Activated CD8-positive, alpha-beta memory T cell treated with anti-CD3 and anti-CD28 coated beads, Interleukin-2, amount 50 U/mL, for 4 hours (primary cell): ENCODE data around the gene ZNF107.
A peak's percentile ranks its signal among the peaks of the same experiment; 100 is the strongest.

Experiments used
- DNase-seq: peaks from one replicate; pipeline ENCODE4 v3.0.0-alpha.2; 2020

The ZNF107 gene

GRCh38 chr7:64665980-64666662, at the start of gene ZNF107:
TSS of gene ZNF107 (plus strand) at chr7:64666133. CDS start at chr7:64666283, 150 bp downstream.
- DNase-seq: peak; percentile 79

GRCh38 chr7:64618785-64619456, 47.0 kb upstream of the ZNF107 start:
- no peak for DNase-seq

- no peak for DNase-seq
Observed at GRCh38 chr7:64619705-64620104, 46.2 kb upstream of the ZNF107 start.

- no peak for DNase-seq
Observed at GRCh38 chr7:64621656-64622055, 44.3 kb upstream of the ZNF107 start.

GRCh38 chr7:64625114-64626082, 40.5 kb upstream of the ZNF107 start:
- no peak for DNase-seq

- no peak for DNase-seq
Observed at GRCh38 chr7:64626083-64626469, 39.9 kb upstream of the ZNF107 start.

- DNase-seq: no peak
Observed at GRCh38 chr7:64626557-64626956, 39.4 kb upstream of the ZNF107 start.

GRCh38 chr7:64628192-64628591, 37.7 kb upstream of the ZNF107 start:
- no peak for DNase-seq

- DNase-seq: no peak
Observed at GRCh38 chr7:64628721-64629120, 37.2 kb upstream of the ZNF107 start.

- DNase-seq: no peak
Observed at GRCh38 chr7:64630496-64630895, 35.4 kb upstream of the ZNF107 start.

GRCh38 chr7:64632029-64632428, 33.9 kb upstream of the ZNF107 start:
- DNase-seq: no peak

GRCh38 chr7:64633401-64633800, 32.5 kb upstream of the ZNF107 start:
- no peak for DNase-seq

GRCh38 chr7:64634406-64635062, 31.4 kb upstream of the ZNF107 start:
- DNase-seq: no peak

GRCh38 chr7:64636386-64636785, 29.5 kb upstream of the ZNF107 start:
- peak; percentile 15 for DNase-seq

- no peak for DNase-seq
Observed at GRCh38 chr7:64637521-64638445, 28.1 kb upstream of the ZNF107 start.

- DNase-seq: no peak
Observed at GRCh38 chr7:64638822-64639221, 27.1 kb upstream of the ZNF107 start.

GRCh38 chr7:64639267-64640001, 26.5 kb upstream of the ZNF107 start:
- DNase-seq: no peak

GRCh38 chr7:64640504-64640903, 25.4 kb upstream of the ZNF107 start:
- DNase-seq: no peak

- no peak for DNase-seq
Observed at GRCh38 chr7:64642046-64642445, 23.9 kb upstream of the ZNF107 start.

GRCh38 chr7:64642875-64643274, 23.1 kb upstream of the ZNF107 start:
- no peak for DNase-seq

GRCh38 chr7:64643566-64643965, 22.4 kb upstream of the ZNF107 start:
- DNase-seq: no peak
